Heart right ventricle (tissue), 16 donors: ENCODE results near the gene PCSK5. TPM values are rescaled to one million over a fixed set of nuclear protein-coding genes. Genes with fewer than 3 reads are reported as not detected.
"Not testable (repeated sequence)": the region's sequence is repeated elsewhere in the genome, so short reads cannot be mapped to it uniquely, and the experiment has no call there.

Source experiments
- ATAC-seq, 8 donors: fragments of 200-7000 bp; cut with Tn5 transposase; one replicate each; pipeline ENCODE4 v1.9.1; 2020; ENCODE audit warnings: mild to moderate bottlenecking in 8 of 8, moderate library complexity in 8 of 8, moderate number of reproducible peaks in 1 of 8
- DNase-seq, 2 donors: peaks; one replicate each; pipeline ENCODE4 v3.0.0-alpha.2; 2020
- H3K27ac ChIP-seq, 10 donors: fragments of 200-600 bp; sonication (generic) in 2 of 10; one replicate each; pipeline versions ENCODE4 v1.5.0 to v1.8.0; 2020 to 2022; ENCODE audit warnings: mild to moderate bottlenecking in 3 of 10
- H3K27me3 ChIP-seq, 7 donors: fragments of 200-600 bp; one replicate each; pipeline ENCODE4 v1.8.0; 2021 to 2022; ENCODE audit warnings: mild to moderate bottlenecking in 2 of 7
- H3K36me3 ChIP-seq, 9 donors: fragments of 200-600 bp; sonication (generic) in 1 of 9; one replicate each; pipeline versions ENCODE4 v1.5.0 to v1.8.0; 2020 to 2022; ENCODE audit warnings: mild to moderate bottlenecking in 2 of 9
- H3K4me1 ChIP-seq, 9 donors: fragments of 200-600 bp; sonication (generic) in 1 of 9; one replicate each; pipeline versions ENCODE4 v1.5.0 to v1.8.0; 2020 to 2022; ENCODE audit warnings: mild to moderate bottlenecking in 4 of 9
- H3K4me3 ChIP-seq, 10 donors: fragments of 200-600 bp; sonication (generic) in 2 of 10; one replicate each; pipeline versions ENCODE4 v1.5.0 to v1.8.0; 2020 to 2022; ENCODE audit warnings: mild to moderate bottlenecking in 7 of 10, moderate library complexity in 2 of 10
- H3K9me3 ChIP-seq, 11 donors: fragments of 200-600 bp in 10 of 11; sonication (generic) in 2 of 11; one replicate each; pipeline versions ENCODE4 v1.5.0 to v1.8.0; 2013 to 2022; ENCODE audit warnings: mild to moderate bottlenecking in 2 of 11, control low read depth in 1 of 11, moderate library complexity in 1 of 11
- WGBS, 2 donors: extraction: QIAGEN DNeasy Blood & Tissue Kit; methylation state at CpG; one replicate each; pipeline ENCODE4 v1.1.7; 2013; ENCODE audit warnings: inconsistent platforms in 1 of 2; 5-methylcytosine and 5-hydroxymethylcytosine counted together
- intact Hi-C, 10 donors: fragments of 100-400 bp; cut with DNase I; formaldehyde crosslinking; loops; one replicate each; pipeline versions ENCODE4 v1.11.1 to v1.14.2; 2022
- polyA plus RNA-seq, 2 donors: library from polyadenylated mRNA; stranded (reverse); fragments of 200-250 nt; gene quantifications; one replicate each; pipeline ENCODE4 v1.2.3, GENCODE V29; 2013
- total RNA-seq, 10 donors: library from RNA; stranded (reverse); fragmentation: NEBNext Ultra II Directional in 3 of 10; extraction: Animal tissue kit (Norgen Biotek cat#: 25700) in 3 of 10; gene quantifications; one replicate each; pipeline versions ENCODE4 v1.2.1 to v1.2.4, GENCODE V29; 2021 to 2023
- TF ChIP-seq, protein P1 (sequence below), 9 donors: fragments of 200-600 bp; sonication (generic) in 2 of 9; IDR thresholded peaks; one replicate each; pipeline versions ENCODE4 v1.5.0 to v1.8.0; 2021 to 2022; ENCODE audit warnings: antibody characterized with exemption in 9 of 9, mild to moderate bottlenecking in 5 of 9, moderate library complexity in 1 of 9
- donor health status: Arrhythmogenic right ventricular cardiomyopathy.
- donor health status: ischemic (EF 13 %, LVEDD 7.1; RV severe dilation, severe dysfunction).
- donor health status: healthy with polysubstance abuse.
- donor health status: DM: no; HTN: yes; CAD: no.
- donor health status: DM: no; HTN: no; CAD: no.
- donor health status: ischemic (EF 25% LVEDD 6.9; RV normal size, moderate dysfunction).
- donor health status: ischemic (EF 25% LVEDD 5.7; RV mildly dilated, moderate dysfunction).
- donor health status: healthy.
- donor health status: DM: yes; HTN: yes; CAD: no.
- donor health status: Ischemic cardiomyopathy.
- donor health status: ischemic (EF 35%, LVEDD 5.7; RV mildly dilated, moderate dysfunction).
- donor health status: nonischemic (EF 11% LVEDD 7.7; RV severe dilation, severe dysfunction).
- donor health status: DM: yes; HTN: yes; CAD: no.
- donor health status: PGD.
- donor health status: ischemic (EF 29% LVEDD 5.4; RV normal size, mild dysfunction).
- donor health status: nonischemic (EF 23%, LVEDD 6.1; RV moderate dilation, normal function).

Gene PCSK5
- total and polyA plus RNA-seq, 12 donors, result 1.8 to 8.3 (median 5.7) TPM

DNA sequence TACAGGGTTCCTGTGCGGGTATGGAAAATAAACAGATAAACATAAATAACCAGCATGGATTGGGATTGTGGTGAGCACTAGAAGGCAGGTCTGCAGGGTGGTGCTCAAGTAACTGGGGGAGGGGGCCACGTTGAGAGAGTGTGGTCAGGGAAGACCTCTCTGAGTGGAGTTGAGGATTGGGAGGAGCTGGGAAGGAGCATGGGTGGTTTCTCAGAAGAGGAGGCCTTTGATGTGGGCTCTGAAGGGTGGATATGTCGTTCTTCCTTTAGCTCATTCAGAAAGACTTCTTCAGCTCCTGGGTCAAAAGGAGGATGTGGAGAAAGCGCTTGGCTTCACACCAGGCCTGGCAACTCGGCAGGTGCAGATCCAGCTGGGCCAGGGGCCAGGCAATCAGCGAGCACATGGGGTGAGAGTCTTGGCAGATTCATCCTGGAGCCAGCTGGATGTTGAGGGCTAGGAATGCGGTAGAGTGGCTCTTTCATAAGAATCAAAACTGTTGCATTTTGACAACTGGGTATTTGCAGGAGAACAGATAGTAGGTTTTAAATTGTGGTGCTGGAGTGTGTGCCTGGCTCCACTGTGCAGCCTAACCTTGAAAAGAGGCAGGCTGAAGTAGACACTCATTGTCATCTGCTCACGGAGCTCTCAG is 71.7 kb downstream of the PCSK5 start:
- H3K4me3 ChIP-seq, result no peak overlapping the region
- TF ChIP-seq, protein P1, sequence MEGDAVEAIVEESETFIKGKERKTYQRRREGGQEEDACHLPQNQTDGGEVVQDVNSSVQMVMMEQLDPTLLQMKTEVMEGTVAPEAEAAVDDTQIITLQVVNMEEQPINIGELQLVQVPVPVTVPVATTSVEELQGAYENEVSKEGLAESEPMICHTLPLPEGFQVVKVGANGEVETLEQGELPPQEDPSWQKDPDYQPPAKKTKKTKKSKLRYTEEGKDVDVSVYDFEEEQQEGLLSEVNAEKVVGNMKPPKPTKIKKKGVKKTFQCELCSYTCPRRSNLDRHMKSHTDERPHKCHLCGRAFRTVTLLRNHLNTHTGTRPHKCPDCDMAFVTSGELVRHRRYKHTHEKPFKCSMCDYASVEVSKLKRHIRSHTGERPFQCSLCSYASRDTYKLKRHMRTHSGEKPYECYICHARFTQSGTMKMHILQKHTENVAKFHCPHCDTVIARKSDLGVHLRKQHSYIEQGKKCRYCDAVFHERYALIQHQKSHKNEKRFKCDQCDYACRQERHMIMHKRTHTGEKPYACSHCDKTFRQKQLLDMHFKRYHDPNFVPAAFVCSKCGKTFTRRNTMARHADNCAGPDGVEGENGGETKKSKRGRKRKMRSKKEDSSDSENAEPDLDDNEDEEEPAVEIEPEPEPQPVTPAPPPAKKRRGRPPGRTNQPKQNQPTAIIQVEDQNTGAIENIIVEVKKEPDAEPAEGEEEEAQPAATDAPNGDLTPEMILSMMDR (IDR thresholded peaks at IDR 0.05), result no peak
- DNase-seq, result peak; percentile 31 to 68
- H3K36me3 ChIP-seq, result no peaks in the 10 kb centered on the region
- WGBS, 2 donors, result 46 to 47% methylated on average over 8 of the region's 8 CpGs
- H3K27ac ChIP-seq, result no peak overlapping the region
- H3K4me1 ChIP-seq, result peaks cover 0 to 31% (median 15%) of the 10 kb centered on the region in 9 donors
- intact Hi-C loops, result loop anchor here in 1 of 10 donors (10.0 kb wide), 1 partner anchor 57 kb away; no protein-coding TSS in a partner anchor
- peak; percentile 59 to 89 (median 82) for ATAC-seq
- H3K9me3 ChIP-seq, result no peaks in the 10 kb centered on the region
- H3K27me3 ChIP-seq, result no peaks in the 10 kb centered on the region

DNA sequence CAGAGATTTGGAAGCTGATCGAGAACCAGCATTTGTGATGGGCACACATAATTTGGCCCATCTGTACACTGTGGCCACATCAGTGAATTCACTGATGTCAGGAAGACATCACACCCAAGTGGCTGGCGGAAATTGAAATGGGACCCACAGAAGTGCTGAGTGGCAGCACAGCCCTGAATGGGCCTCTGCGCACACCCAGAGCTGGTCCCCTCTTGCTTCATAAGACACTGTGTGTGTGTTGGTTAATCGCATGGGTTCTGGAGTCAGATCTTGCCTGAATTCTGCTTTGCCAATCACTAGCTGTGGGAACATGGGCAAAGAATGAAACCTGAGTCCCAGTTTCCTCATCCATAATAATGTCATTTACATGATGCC is 72.2 kb downstream of the PCSK5 start:
- Histone ChIP-seq H3K27ac (no peak overlapping the region), H3K27me3 (no peaks in the 10 kb centered on the region), H3K9me3 (no peaks in the 10 kb centered on the region), H3K36me3 (no peaks in the 10 kb centered on the region), H3K4me3 (no peak overlapping the region), H3K4me1 (peaks cover 0 to 31% (median 15%) of the 10 kb centered on the region in 9 donors)
- intact Hi-C loops, result loop anchor here in 1 of 10 donors (10.0 kb wide), 1 partner anchor 58 kb away; no protein-coding TSS in a partner anchor
- DNase-seq (no peak), ATAC-seq (peak in 7 of 8 donors; percentile 10 to 38 (median 28))
- WGBS, 2 donors, result 61 to 76% methylated on average over 4 of the region's 4 CpGs
- TF ChIP-seq, protein P1 (IDR thresholded peaks at IDR 0.05), result no peak

DNA sequence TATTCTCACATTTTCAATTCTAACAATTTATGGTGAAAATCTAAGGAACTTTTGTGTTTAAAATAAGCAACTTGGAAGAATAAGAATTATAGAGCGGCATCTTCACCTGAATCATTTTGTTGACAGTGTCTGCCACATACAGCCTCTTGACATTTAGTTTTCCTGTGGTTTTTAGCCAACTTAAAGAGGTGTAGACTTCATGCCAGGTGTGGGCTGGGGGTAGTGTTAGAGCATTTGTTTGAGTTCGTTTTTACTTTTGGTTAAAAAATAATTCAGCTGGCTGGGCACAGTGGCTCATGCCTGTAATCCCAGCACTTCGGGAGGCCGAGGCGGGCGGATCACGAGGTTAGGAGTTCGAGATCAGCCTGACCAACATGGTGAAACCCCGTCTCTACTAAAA is 72.8 kb downstream of the PCSK5 start:
- H3K4me3 ChIP-seq, ATAC-seq, H3K9me3 ChIP-seq, DNase-seq, H3K27ac ChIP-seq, H3K27me3 ChIP-seq, H3K36me3 ChIP-seq: not testable (repeated sequence)
- WGBS, 2 donors, result 88 to 95% methylated on average over 9 of the region's 9 CpGs
- intact Hi-C loops, result loop anchor here in 1 of 10 donors (10.0 kb wide), 1 partner anchor 59 kb away; no protein-coding TSS in a partner anchor
- peaks cover 0 to 31% (median 15%) of the 10 kb centered on the region in 9 donors for H3K4me1 ChIP-seq

DNA sequence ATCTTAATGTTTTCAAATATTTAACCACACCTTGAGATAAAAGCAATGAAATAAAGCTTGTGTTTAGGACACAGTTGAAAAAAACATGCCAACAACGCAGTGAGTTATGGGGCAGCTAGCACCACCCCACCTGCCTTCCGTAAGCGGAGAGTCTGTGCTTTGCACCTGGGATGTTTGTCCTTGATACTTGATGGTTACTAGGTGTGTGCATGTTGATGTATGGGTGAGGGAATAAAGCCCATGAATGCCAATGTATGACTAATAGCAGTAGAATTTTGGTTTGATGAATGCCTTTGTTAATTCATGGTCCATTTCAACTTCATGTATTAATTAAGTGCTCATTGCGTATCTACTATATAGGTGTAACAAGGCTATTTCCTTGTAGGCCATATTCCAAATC is 74.0 kb downstream of the PCSK5 start:
- 94 to 96% methylated on average over 4 of the region's 4 CpGs for WGBS, 2 donors
- Histone ChIP-seq H3K4me1 (peaks cover 0 to 31% (median 15%) of the 10 kb centered on the region in 9 donors), H3K27me3 (no peaks in the 10 kb centered on the region), H3K36me3 (no peaks in the 10 kb centered on the region), H3K4me3 (no peak overlapping the region), H3K9me3 (no peaks in the 10 kb centered on the region), H3K27ac (no peak overlapping the region)
- no peak for DNase-seq
- intact Hi-C loops, result loop anchor here in 1 of 10 donors (10.0 kb wide), 1 partner anchor 60 kb away; no protein-coding TSS in a partner anchor
- TF ChIP-seq, protein P1 (IDR thresholded peaks at IDR 0.05), result no peak
- ATAC-seq, result no peak

DNA sequence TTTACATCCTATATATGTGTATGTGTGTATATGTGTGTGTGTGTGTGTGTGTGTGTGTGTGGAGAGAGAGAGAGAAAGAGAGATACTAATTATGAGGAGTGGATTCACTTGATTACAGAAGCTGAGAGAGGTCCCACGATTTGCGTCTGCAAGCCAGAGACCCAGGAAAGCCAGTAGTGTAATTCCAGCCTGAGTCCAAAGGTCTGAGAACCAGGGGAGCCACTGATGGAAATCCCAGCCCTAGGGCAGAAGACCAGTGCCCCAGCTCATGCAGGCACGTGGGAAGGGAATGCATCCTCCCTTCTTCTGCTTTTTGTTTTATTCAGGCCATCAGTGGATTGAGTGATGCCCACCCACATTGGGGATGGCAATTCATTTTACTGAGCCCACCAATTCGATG is 74.8 kb downstream of the PCSK5 start:
- no peaks in the 10 kb centered on the region for H3K36me3 ChIP-seq
- 91 to 94% methylated on average over 4 of the region's 4 CpGs for WGBS, 2 donors
- H3K4me3 ChIP-seq, result no peak overlapping the region
- H3K27ac ChIP-seq, result no peak overlapping the region
- ATAC-seq (no peak), DNase-seq (no peak)
- intact Hi-C loops, result loop anchor here in 1 of 10 donors (10.0 kb wide), 1 partner anchor 60 kb away; no protein-coding TSS in a partner anchor
- TF ChIP-seq, protein P1 (IDR thresholded peaks at IDR 0.05), result no peak
- peaks cover 0 to 31% (median 12%) of the 10 kb centered on the region in 9 donors for H3K4me1 ChIP-seq
- H3K9me3 ChIP-seq, result no peaks in the 10 kb centered on the region
- no peaks in the 10 kb centered on the region for H3K27me3 ChIP-seq
